ENCODE results near the gene SCN4A. TPM values are rescaled to one million over a fixed set of nuclear protein-coding genes. Genes with fewer than 3 reads are reported as not detected.

SCN4A gene
- total RNA-seq, 3 donors from 2014 or later (not counting 1 experiment from before 2014, with no cell fraction given) = 0.10 to 0.14 (median 0.14) TPM

DNA sequence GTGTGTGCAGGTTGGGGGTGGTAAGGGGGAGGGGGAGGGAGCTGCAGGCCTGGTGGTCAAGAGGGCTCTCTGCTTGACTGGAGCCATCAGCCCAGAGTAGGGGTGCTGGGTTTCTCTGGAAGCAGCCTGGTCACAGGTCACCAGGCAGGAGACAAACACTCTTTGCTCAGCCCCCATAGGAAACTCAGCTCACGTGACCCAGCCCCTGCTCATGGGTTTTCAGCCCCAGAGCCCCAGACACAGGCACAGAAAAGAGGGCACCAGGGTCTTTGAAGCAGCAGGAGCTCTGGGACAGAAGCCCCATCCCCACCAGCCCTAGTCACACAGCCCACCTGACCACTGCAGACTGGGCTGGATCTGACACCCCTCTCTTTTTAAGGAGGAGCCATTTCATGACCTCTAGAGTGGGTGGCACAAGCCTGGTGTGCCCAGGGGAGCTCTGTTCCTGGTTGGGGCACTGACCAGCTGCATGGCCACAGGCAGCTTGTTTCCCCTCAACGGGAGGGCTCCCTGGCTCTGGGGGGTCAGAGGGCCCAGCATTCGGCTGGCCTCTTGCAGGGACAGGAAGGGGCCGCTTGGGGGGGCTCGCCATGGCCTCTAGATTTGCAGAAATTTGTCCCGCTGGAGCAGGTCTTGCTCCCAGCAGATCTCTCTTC is 26.8 kb downstream of the SCN4A start:
- TF ChIP-seq, protein P1, sequence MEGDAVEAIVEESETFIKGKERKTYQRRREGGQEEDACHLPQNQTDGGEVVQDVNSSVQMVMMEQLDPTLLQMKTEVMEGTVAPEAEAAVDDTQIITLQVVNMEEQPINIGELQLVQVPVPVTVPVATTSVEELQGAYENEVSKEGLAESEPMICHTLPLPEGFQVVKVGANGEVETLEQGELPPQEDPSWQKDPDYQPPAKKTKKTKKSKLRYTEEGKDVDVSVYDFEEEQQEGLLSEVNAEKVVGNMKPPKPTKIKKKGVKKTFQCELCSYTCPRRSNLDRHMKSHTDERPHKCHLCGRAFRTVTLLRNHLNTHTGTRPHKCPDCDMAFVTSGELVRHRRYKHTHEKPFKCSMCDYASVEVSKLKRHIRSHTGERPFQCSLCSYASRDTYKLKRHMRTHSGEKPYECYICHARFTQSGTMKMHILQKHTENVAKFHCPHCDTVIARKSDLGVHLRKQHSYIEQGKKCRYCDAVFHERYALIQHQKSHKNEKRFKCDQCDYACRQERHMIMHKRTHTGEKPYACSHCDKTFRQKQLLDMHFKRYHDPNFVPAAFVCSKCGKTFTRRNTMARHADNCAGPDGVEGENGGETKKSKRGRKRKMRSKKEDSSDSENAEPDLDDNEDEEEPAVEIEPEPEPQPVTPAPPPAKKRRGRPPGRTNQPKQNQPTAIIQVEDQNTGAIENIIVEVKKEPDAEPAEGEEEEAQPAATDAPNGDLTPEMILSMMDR (IDR thresholded peaks at IDR 0.05) = no peak

DNA sequence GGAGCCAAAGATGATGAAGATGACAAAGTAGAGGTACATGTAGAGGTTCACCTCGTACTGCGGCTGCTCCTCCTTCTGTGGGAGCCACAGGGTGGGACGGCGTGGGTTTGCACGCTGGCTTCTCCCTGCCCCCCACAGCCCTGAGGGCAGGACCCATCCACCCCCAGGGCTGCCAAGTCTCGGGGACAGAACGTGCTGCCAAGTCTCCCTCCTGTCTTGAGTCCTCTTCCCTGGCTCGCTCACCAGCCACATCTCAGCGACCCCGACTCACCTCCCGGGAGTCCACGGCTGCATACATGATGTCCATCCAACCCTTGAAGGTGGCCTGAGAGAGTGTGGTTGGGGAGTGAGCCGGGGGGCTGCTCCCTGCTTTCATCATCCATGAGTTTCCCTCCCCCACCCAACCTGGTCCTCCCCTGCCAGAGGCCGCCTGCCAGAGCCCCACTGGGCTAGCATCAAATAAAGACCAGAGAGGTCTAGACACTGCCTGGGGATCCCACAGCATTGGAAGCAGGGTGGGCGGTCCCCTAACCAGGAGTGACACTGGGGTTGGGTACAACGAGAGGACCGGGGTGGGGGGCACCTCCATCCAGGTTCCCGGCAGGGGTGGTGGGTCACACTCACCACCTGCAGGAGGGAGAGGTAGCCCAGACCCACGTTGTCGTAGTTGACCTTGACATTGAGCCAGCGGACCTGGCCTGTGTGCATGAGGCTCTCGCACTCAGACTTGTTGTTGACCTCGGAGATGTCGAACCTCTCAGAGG is 27.8 kb downstream of the SCN4A start:
- Mint-ChIP-seq H3K9me3 (no peaks in the 10 kb centered on the region), H3K36me3 (no peaks in the 10 kb centered on the region)

More for the DNA sequence above, 26.8 kb downstream of the SCN4A start:
- Mint-ChIP-seq H3K9me3 (no peaks in the 10 kb centered on the region), H3K4me1 (peaks cover 13 to 24% of the 10 kb centered on the region in 2 donors), H3K27me3 (ENCODE audit: low read depth in 2 of 2) (no peaks in the 10 kb centered on the region), H3K4me3 (no peak overlapping the region), H3K36me3 (no peaks in the 10 kb centered on the region), H3K27ac (peak overlapping the region; percentile 14 to 81)
- ATAC-seq = peak in 2 of 3 donors; percentile 9 to 18
- H3K4me3 ChIP-seq (ENCODE audit: low read length) = peak overlapping the region; percentile 26
- H3K27ac ChIP-seq (ENCODE audit: low read length) = peak overlapping the region; percentile 68
- no peaks in the 10 kb centered on the region for H3K27me3 ChIP-seq (ENCODE audit: control insufficient read depth, insufficient read depth, low read length)
- peak in 1 of 2 donors; percentile 35 for DNase-seq
- no peaks in the 10 kb centered on the region for H3K36me3 ChIP-seq (ENCODE audit: control insufficient read depth, insufficient read depth, low read length)
- peaks cover 41% of the 10 kb centered on the region for H3K4me1 ChIP-seq (ENCODE audit: control insufficient read depth, insufficient read depth, low read length)
- intact Hi-C loops (cut with micrococcal nuclease) = loop anchor here (1.0 to 5.0 kb wide), 2 partner anchors 27 to 41 kb away; no protein-coding TSS in a partner anchor
- no peaks in the 10 kb centered on the region for H3K9me3 ChIP-seq (ENCODE audit: control insufficient read depth, insufficient read depth, low read length)
- whole genome bisulfite sequencing (ENCODE audit: insufficient coverage) = 29% methylated on average over 6 of the region's 6 CpGs

DNA sequence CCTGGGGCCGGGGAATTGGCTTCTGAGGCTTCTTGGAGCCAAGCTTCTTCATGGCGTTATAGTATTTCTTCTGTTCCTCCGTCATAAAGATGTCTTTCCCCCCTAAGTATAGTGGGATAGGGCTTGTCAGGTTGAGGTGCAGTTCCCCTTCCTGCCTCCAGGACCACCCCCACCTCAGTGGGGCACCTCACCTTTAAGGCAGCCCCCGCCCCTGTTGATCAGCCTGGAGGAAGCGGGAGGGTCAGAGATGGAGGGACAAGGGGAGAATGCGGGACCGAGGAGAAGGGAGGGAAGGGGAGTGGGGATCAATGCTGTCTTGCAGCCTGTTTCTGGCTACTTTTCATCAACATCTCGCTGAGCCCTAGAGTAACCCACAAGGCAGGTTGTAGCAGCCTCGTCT is 29.0 kb downstream of the SCN4A start:
- intact Hi-C loops (cut with micrococcal nuclease) = no loop called here
- Mint-ChIP-seq H3K36me3 (no peaks in the 10 kb centered on the region), H3K27me3 (ENCODE audit: low read depth in 2 of 2) (no peaks in the 10 kb centered on the region), H3K4me3 (no peak overlapping the region), H3K4me1 (peaks cover 13 to 32% of the 10 kb centered on the region in 2 donors), H3K27ac (no peak overlapping the region), H3K9me3 (no peaks in the 10 kb centered on the region)
- peaks cover 37% of the 10 kb centered on the region for H3K4me1 ChIP-seq (ENCODE audit: control insufficient read depth, insufficient read depth, low read length)
- H3K27ac ChIP-seq (ENCODE audit: low read length) = no peak overlapping the region
- no peak overlapping the region for H3K4me3 ChIP-seq (ENCODE audit: low read length)
- no peaks in the 10 kb centered on the region for H3K9me3 ChIP-seq (ENCODE audit: control insufficient read depth, insufficient read depth, low read length)
- H3K27me3 ChIP-seq (ENCODE audit: control insufficient read depth, insufficient read depth, low read length) = no peaks in the 10 kb centered on the region
- ATAC-seq (no peak), DNase-seq (no peak)
- TF ChIP-seq, protein P1 (IDR thresholded peaks at IDR 0.05) = no peak
- 95% methylated on average over 7 of the region's 9 CpGs for WGBS (ENCODE audit: insufficient coverage)
- H3K36me3 ChIP-seq (ENCODE audit: control insufficient read depth, insufficient read depth, low read length) = no peaks in the 10 kb centered on the region

More for the DNA sequence above, 27.8 kb downstream of the SCN4A start:
- no peak for DNase-seq
- Histone ChIP-seq H3K27me3 (ENCODE audit: control insufficient read depth, insufficient read depth, low read length) (no peaks in the 10 kb centered on the region), H3K9me3 (ENCODE audit: control insufficient read depth, insufficient read depth, low read length) (no peaks in the 10 kb centered on the region), H3K4me1 (ENCODE audit: control insufficient read depth, insufficient read depth, low read length) (peaks cover 37% of the 10 kb centered on the region), H3K27ac (ENCODE audit: low read length) (no peak overlapping the region), H3K4me3 (ENCODE audit: low read length) (no peak overlapping the region), H3K36me3 (ENCODE audit: control insufficient read depth, insufficient read depth, low read length) (no peaks in the 10 kb centered on the region)
- WGBS (ENCODE audit: insufficient coverage) = 92% methylated on average over 22 of the region's 24 CpGs
- TF ChIP-seq, protein P1 (IDR thresholded peaks at IDR 0.05) = no peak
- peak overlapping the region; percentile 25 for H3K4me3 Mint-ChIP-seq
- H3K4me1 Mint-ChIP-seq = peaks cover 13 to 24% of the 10 kb centered on the region in 2 donors
- no peak overlapping the region for H3K27ac Mint-ChIP-seq
- no peak for ATAC-seq
- intact Hi-C loops (cut with micrococcal nuclease) = loop anchor here (5.0 kb wide), 1 partner anchor 42 kb away; no protein-coding TSS in a partner anchor
- no peaks in the 10 kb centered on the region for H3K27me3 Mint-ChIP-seq (ENCODE audit: low read depth in 2 of 2)
